DND-41 (cell line): ENCODE data around the gene SLC28A3.
"Not testable (repeated sequence)": the region's sequence is repeated elsewhere in the genome, so short reads cannot be mapped to it uniquely, and the experiment has no call there.

ENCODE experiments used
- ATAC-seq: fragments of 200-7000 bp; cut with Tn5 transposase; 3 replicates; pipeline ENCODE4 v1.9.1; 2021; ENCODE audit warnings: low read depth; ENCODE audit not compliant: insufficient read depth
- DNase-seq: peaks from one replicate; pipeline ENCODE4 v3.0.0-alpha.2; 2020
- H2AFZ ChIP-seq: 2 replicates; pipeline ENCODE4 v1.6.0; 2012; ENCODE audit warnings: low read depth, low read length
- H3K27ac ChIP-seq: 2 replicates; pipeline ENCODE4 v1.5.1; 2012; ENCODE audit warnings: low read length, inconsistent platforms
- H3K27me3 ChIP-seq: fragments of 200-600 bp; sonication (generic); 2 replicates; pipeline ENCODE4 v1.6.0; 2012; ENCODE audit warnings: low read length, mild to moderate bottlenecking, inconsistent platforms; ENCODE audit not compliant: insufficient read depth, poor library complexity
- H3K36me3 ChIP-seq: 2 replicates; pipeline ENCODE4 v1.5.1; 2012; ENCODE audit warnings: low read length, inconsistent platforms; ENCODE audit not compliant: insufficient read depth
- H3K4me1 ChIP-seq: 2 replicates; pipeline ENCODE4 v1.5.1; 2012; ENCODE audit warnings: mild to moderate bottlenecking, low read length; ENCODE audit not compliant: insufficient read depth
- H3K4me2 ChIP-seq: 2 replicates; pipeline ENCODE4 v1.6.0; 2012; ENCODE audit warnings: mild to moderate bottlenecking, moderate library complexity, low read length, inconsistent platforms; ENCODE audit not compliant: insufficient read depth
- H3K4me3 ChIP-seq, 2 experiments: fragments of 200-600 bp in 1 of 2; shearing (Covaris generic) in 1 of 2; 2 replicates each; pipeline ENCODE4 v1.5.1; 2012 to 2016; ENCODE audit warnings: inconsistent platforms in 2 of 2, low read length in 2 of 2, mild to moderate bottlenecking in 2 of 2, low read depth in 1 of 2, moderate library complexity in 1 of 2
- H3K79me2 ChIP-seq: 2 replicates; pipeline ENCODE4 v1.6.0; 2012; ENCODE audit warnings: low read length, inconsistent platforms; ENCODE audit not compliant: insufficient read depth
- H3K9ac ChIP-seq: 2 replicates; pipeline ENCODE4 v1.6.0; 2012; ENCODE audit warnings: low read depth, mild to moderate bottlenecking, inconsistent platforms, low read length, moderate library complexity
- H3K9me3 ChIP-seq: 2 replicates; pipeline ENCODE4 v1.5.1; 2012; ENCODE audit warnings: low read length, moderate library complexity, mild to moderate bottlenecking, inconsistent platforms; ENCODE audit not compliant: insufficient read depth, severe bottlenecking
- H4K20me1 ChIP-seq: 2 replicates; pipeline ENCODE4 v1.6.0; 2012; ENCODE audit warnings: low read length; ENCODE audit not compliant: insufficient read depth
- CTCF ChIP-seq: IDR thresholded peaks from 2 replicates; pipeline ENCODE4 v1.5.1; 2012; ENCODE audit warnings: borderline replicate concordance, low read length, moderate library complexity, mild to moderate bottlenecking; ENCODE audit not compliant: poor library complexity, severe bottlenecking; ENCODE audit errors: extremely low read depth
- EZH2 ChIP-seq: IDR thresholded peaks from 3 replicates; pipeline ENCODE4 v1.6.1; 2012; ENCODE audit warnings: borderline replicate concordance, low read depth, mild to moderate bottlenecking, moderate library complexity, low read length, inconsistent platforms; ENCODE audit not compliant: severe bottlenecking

SLC28A3 gene

DNA sequence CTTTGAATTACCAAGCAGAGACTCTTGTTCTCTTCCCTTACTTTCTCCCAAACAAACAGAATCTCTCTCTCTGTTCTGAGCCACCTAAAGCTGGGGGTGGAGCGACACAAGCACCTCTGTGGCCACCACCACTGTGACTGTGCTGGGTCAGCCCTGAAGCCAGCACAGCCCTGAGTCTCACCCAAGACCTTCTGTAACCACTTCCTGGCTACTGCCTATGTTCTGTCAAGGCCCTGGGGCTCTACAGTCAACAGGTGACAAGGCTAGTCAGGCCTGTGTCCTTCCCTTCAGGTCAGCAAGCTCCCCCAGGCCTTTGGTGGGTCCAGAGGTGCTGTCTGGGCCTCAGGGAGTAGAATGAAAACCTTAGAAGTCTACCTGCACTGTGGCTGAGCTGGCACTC is 26.1 kb upstream of the SLC28A3 start:
- H3K4me1 ChIP-seq: no peaks in the 10 kb centered on the region
- no peak overlapping the region for H2AFZ ChIP-seq
- no peak overlapping the region for H3K9ac ChIP-seq
- no peaks in the 10 kb centered on the region for H4K20me1 ChIP-seq
- no peaks in the 10 kb centered on the region for H3K79me2 ChIP-seq
- no peaks in the 10 kb centered on the region for H3K36me3 ChIP-seq
- no peak for ATAC-seq
- no peaks in the 10 kb centered on the region for H3K9me3 ChIP-seq
- no peak overlapping the region for H3K4me2 ChIP-seq
- H3K27me3 ChIP-seq: no peaks in the 10 kb centered on the region
- DNase-seq: no peak
- no peak overlapping the region for H3K4me3 ChIP-seq
- TF ChIP-seq CTCF (no peak), EZH2 (no peak)
- H3K27ac ChIP-seq: no peak overlapping the region

- H3K27ac ChIP-seq, H3K36me3 ChIP-seq, H3K27me3 ChIP-seq, ATAC-seq, DNase-seq, H3K79me2 ChIP-seq, H4K20me1 ChIP-seq, H3K4me1 ChIP-seq, H3K4me3 ChIP-seq, H3K4me2 ChIP-seq, H3K9ac ChIP-seq, H2AFZ ChIP-seq, H3K9me3 ChIP-seq: not testable (repeated sequence)
Measured at GRCh38 chr9:84364894-84365490, 24.4 kb upstream of the SLC28A3 start.

DNA sequence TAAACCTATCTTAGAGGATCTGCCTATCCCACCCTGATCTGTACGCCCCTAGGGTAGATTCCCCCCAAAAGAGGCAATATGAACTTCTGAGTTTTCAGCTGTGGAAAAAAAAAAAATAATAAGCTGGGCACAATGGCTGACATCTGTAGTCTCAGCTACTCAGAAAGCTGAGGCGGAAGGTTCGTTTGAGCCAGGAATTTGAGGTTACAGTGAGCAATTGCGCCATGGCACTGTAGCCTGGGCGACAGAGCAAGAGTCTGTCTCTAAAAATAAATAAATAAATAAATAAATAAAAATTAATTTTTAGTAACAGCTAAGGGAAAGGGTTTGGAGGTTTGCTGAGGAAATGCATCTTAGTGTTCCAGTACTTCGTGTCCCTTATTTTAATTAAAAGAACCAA is 21.1 kb upstream of the SLC28A3 start:
- H3K9me3 ChIP-seq: no peaks in the 10 kb centered on the region
- H3K79me2 ChIP-seq: no peaks in the 10 kb centered on the region
- H3K4me1 ChIP-seq: no peaks in the 10 kb centered on the region
- H3K9ac ChIP-seq: no peak overlapping the region
- no peak for ATAC-seq
- no peak for DNase-seq
- no peaks in the 10 kb centered on the region for H3K27me3 ChIP-seq
- no peak overlapping the region for H3K27ac ChIP-seq
- H3K36me3 ChIP-seq: no peaks in the 10 kb centered on the region
- H3K4me2 ChIP-seq: no peak overlapping the region
- H4K20me1 ChIP-seq: no peaks in the 10 kb centered on the region
- TF ChIP-seq CTCF (no peak), EZH2 (no peak)
- no peak overlapping the region for H3K4me3 ChIP-seq
- H2AFZ ChIP-seq: no peak overlapping the region

DNA sequence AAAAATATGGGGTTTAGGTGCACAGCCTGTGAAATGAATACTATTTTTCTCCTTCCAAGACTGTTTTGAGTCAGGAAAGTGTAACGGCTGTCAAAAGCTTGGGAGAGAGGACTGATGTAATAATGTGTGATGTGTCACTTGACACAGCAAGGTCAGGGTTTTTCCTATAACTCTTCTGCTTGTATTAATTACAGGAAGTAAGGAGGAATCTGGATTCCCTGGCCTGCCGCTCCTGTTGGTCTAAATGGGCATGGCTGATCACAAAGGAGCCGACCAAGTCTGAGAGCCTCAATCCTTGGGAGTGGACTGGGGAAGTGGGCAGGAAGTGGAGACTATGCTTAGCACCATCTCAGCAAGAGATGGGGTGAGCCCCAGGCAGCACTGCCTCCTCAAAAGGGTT is 16.7 kb upstream of the SLC28A3 start:
- TF ChIP-seq CTCF: no peak
- no peak for TF ChIP-seq EZH2
- Histone ChIP-seq H3K9ac (no peak overlapping the region), H3K4me1 (no peaks in the 10 kb centered on the region), H2AFZ (no peak overlapping the region), H3K27ac (no peak overlapping the region), H3K4me3 (no peak overlapping the region), H3K79me2 (no peaks in the 10 kb centered on the region), H3K36me3 (no peaks in the 10 kb centered on the region), H3K4me2 (no peak overlapping the region), H3K9me3 (no peaks in the 10 kb centered on the region), H4K20me1 (no peaks in the 10 kb centered on the region), H3K27me3 (no peaks in the 10 kb centered on the region)
- ATAC-seq: no peak
- DNase-seq: no peak
